Eye (tissue), 1 donor: ENCODE data around the gene NRL.
A peak's percentile ranks its signal among the peaks of the same experiment; 100 is the strongest.

Source experiments
- DNase-seq: peaks from one replicate; pipeline ENCODE4 v3.0.0-alpha.2; 2015

NRL gene

GRCh38 chr14:24098927-24099813 lies 15.6 kb downstream of the NRL start:
- DNase-seq = no peak

GRCh38 chr14:24098229-24098926 lies 16.4 kb downstream of the NRL start:
- no peak for DNase-seq

GRCh38 chr14:24096545-24097181 lies 18.1 kb downstream of the NRL start:
- DNase-seq = no peak

GRCh38 chr14:24095271-24096068 lies 19.3 kb downstream of the NRL start:
- peak; percentile 79 for DNase-seq

- peak; percentile 84 for DNase-seq
Observed at GRCh38 chr14:24094841-24095270, 19.9 kb downstream of the NRL start.

GRCh38 chr14:24093901-24094840 lies 20.6 kb downstream of the NRL start, which contains the start of gene PCK2:
Gene PCK2 (plus strand): TSS chr14:24094311. CDS start chr14:24094406, 95 bp downstream.
- DNase-seq = peak; percentile 92

- no peak for DNase-seq
Observed at GRCh38 chr14:24093207-24093900, 21.4 kb downstream of the NRL start.

- no peak for DNase-seq
Observed at GRCh38 chr14:24092505-24093206, 22.1 kb downstream of the NRL start.

- no peak for DNase-seq
Observed at GRCh38 chr14:24092110-24092504, 22.6 kb downstream of the NRL start.

GRCh38 chr14:24089890-24090289 lies 24.9 kb downstream of the NRL start:
- DNase-seq = no peak

GRCh38 chr14:24088095-24088494 lies 26.7 kb downstream of the NRL start:
- DNase-seq = no peak

GRCh38 chr14:24087004-24087403 lies 27.7 kb downstream of the NRL start:
- no peak for DNase-seq

GRCh38 chr14:24086193-24086955 lies 28.4 kb downstream of the NRL start:
- DNase-seq = peak; percentile 65

- no peak for DNase-seq
Observed at GRCh38 chr14:24085215-24085614, 29.5 kb downstream of the NRL start.

GRCh38 chr14:24084440-24084839 lies 30.3 kb downstream of the NRL start:
- no peak for DNase-seq

- no peak for DNase-seq
Observed at GRCh38 chr14:24083462-24083861, 31.3 kb downstream of the NRL start.

- DNase-seq = no peak
Observed at GRCh38 chr14:24082411-24083080, 32.2 kb downstream of the NRL start.

- DNase-seq = peak; percentile 57
Observed at GRCh38 chr14:24081739-24082211, 33.0 kb downstream of the NRL start.
